Measurements from ENCODE around the gene MACF1. TPM values are rescaled to one million over a fixed set of nuclear protein-coding genes. Genes with fewer than 3 reads are reported as not detected.

The MACF1 gene
- total RNA-seq, 1 experiment from 2014 or later = 189 TPM

GRCh38 chr1:39170731-39171667 lies 33.5 kb upstream of the MACF1 start:
- CTCF ChIA-PET = interaction anchor here (0.6 to 0.9 kb wide), 2 partner anchors 21 to 207 kb away, joined by 3 read pairs; no protein-coding TSS in a partner anchor
- H3K36me3 ChIP-seq (ENCODE audit: low read depth) = no peaks in the 10 kb centered on the region

DNA sequence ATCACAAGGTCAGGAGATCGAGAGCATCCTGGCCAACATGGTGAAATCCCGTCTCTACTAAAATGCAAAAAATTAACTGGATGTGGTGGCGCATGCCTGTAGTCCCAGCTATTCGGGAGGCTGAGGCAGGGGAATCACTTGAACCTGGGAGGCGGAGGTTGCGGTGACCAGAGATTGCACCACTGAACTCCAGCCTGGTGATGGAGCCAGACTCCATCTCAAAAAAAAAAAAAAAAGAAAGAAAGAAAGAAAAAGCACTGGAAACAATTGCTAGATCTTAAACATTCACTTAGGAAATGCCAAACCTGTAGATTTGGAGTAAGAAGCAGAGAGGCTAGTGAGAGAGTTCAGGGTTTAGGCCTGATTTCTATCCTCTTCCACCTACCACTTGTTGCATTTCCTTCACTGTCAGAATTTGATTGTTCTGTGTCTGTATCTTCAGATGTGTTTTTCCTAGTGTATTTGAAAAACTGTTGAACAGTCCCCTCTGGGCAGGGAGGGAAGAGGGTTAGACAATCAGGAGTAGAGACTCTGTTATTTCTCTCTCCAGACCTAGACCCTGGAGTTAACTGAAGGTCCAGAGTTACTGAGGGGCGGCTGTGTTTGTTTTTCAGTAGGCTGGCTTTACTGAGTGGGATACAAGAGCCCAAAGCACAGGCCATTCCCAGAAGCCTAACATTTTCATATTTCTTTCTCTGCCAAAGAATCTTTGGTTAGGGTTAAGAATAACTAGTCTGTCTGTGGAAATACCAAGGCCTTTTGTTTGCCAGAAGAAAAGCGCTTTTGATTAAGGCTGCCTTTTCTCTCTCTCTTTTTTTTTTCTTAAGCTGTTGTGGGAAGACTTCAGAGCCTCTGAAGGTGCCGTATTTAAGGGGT lies 31.1 kb upstream of the MACF1 start:
- Histone ChIP-seq H3K4me2 (no peak overlapping the region), H3K9me3 (ENCODE audit: insufficient read depth, low read depth) (no peaks in the 10 kb centered on the region), H3K4me3 (no peak overlapping the region), H3K79me2 (ENCODE audit: low read depth) (peaks cover 23% of the 10 kb centered on the region), H3K4me1 (replicated peaks; ENCODE audit: insufficient read depth) (peaks cover 15% of the 10 kb centered on the region), H3K27ac (no peak overlapping the region), H4K20me1 (ENCODE audit: insufficient read depth) (no peaks in the 10 kb centered on the region), H3K36me3 (ENCODE audit: low read depth) (no peaks in the 10 kb centered on the region), H3F3A (ENCODE audit: insufficient read depth, low read depth) (peaks cover 8% of the 10 kb centered on the region), H3K27me3 (ENCODE audit: insufficient read depth, low read depth) (no peaks in the 10 kb centered on the region), H3K9me2 (ENCODE audit: insufficient read depth) (no peaks in the 10 kb centered on the region), H2AFZ (no peak overlapping the region)
- no peak for TF ChIP-seq EZH2 (IDR thresholded peaks at IDR 0.05; ENCODE audit: low read depth)
- TF ChIP-seq, protein P1, sequence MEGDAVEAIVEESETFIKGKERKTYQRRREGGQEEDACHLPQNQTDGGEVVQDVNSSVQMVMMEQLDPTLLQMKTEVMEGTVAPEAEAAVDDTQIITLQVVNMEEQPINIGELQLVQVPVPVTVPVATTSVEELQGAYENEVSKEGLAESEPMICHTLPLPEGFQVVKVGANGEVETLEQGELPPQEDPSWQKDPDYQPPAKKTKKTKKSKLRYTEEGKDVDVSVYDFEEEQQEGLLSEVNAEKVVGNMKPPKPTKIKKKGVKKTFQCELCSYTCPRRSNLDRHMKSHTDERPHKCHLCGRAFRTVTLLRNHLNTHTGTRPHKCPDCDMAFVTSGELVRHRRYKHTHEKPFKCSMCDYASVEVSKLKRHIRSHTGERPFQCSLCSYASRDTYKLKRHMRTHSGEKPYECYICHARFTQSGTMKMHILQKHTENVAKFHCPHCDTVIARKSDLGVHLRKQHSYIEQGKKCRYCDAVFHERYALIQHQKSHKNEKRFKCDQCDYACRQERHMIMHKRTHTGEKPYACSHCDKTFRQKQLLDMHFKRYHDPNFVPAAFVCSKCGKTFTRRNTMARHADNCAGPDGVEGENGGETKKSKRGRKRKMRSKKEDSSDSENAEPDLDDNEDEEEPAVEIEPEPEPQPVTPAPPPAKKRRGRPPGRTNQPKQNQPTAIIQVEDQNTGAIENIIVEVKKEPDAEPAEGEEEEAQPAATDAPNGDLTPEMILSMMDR (conservative IDR thresholded peaks at IDR 0.05) = no peak
- CTCF ChIA-PET = interaction anchor here (0.6 kb wide), 1 partner anchor 16 kb away, joined by 10 read pairs; no protein-coding TSS in a partner anchor
- DNase-seq = no peak
- BruUV-seq (replicated peaks) = no TSS peak
- intact Hi-C loops (cut with micrococcal nuclease; ENCODE audit: unreplicated experiment) = no loop called here
- POLR2A ChIA-PET (ENCODE audit: unreplicated experiment) = no interaction called here

More at GRCh38 chr1:39170731-39171667, 33.5 kb upstream of the MACF1 start:
- H4K20me1 ChIP-seq (ENCODE audit: insufficient read depth) = no peaks in the 10 kb centered on the region
- no peaks in the 10 kb centered on the region for H3K27me3 ChIP-seq (ENCODE audit: insufficient read depth, low read depth)
- H3F3A ChIP-seq (ENCODE audit: insufficient read depth, low read depth) = peaks cover 8% of the 10 kb centered on the region; the same call in 1 of the 2 replicates
- no TSS peak for BruUV-seq (replicated peaks)
- peaks cover 14% of the 10 kb centered on the region for H3K4me1 ChIP-seq (replicated peaks; ENCODE audit: insufficient read depth)
- POLR2A ChIA-PET (ENCODE audit: unreplicated experiment) = interaction anchor here (0.7 to 0.9 kb wide), 2 partner anchors 9 to 39 kb away, joined by 5 to 11 read pairs; no protein-coding TSS in a partner anchor
- no peak for DNase-seq
- H3K4me2 ChIP-seq = no peak overlapping the region
- no peaks in the 10 kb centered on the region for H3K9me2 ChIP-seq (ENCODE audit: insufficient read depth)
- TF ChIP-seq, protein P1 (conservative IDR thresholded peaks at IDR 0.05) = no peak
- TF ChIP-seq EZH2 (IDR thresholded peaks at IDR 0.05; ENCODE audit: low read depth) = no peak
- H3K9me3 ChIP-seq (ENCODE audit: insufficient read depth, low read depth) = no peaks in the 10 kb centered on the region
- no peak overlapping the region for H3K4me3 ChIP-seq
- H3K79me2 ChIP-seq (ENCODE audit: low read depth) = peaks cover 21% of the 10 kb centered on the region
- H2AFZ ChIP-seq = no peak overlapping the region
- no peak overlapping the region for H3K27ac ChIP-seq
- intact Hi-C loops (cut with micrococcal nuclease; ENCODE audit: unreplicated experiment) = no loop called here

DNA sequence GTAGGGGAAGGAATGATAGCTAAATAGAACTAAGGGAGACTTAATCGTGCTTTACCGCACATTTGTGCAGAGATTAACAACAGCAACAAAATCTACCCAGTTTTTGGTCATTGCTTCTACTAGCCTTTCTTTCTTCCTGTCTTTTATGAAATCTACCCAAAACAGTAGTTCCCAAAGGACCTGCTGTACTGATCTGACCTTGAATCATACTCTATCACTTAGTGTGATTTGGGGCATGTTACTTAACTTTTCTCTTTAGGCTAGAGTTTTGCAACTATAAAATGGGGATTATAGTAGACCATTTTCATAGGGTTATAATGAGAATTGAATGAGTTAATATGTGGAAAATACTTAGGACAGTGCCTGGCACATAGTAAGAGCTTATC lies 30.5 kb upstream of the MACF1 start:
- H3F3A ChIP-seq (ENCODE audit: insufficient read depth, low read depth) = peaks cover 12% of the 10 kb centered on the region
- no peak overlapping the region for H3K4me2 ChIP-seq
- POLR2A ChIA-PET (ENCODE audit: unreplicated experiment) = no interaction called here
- no peak for DNase-seq
- H3K79me2 ChIP-seq (ENCODE audit: low read depth) = peaks cover 16% of the 10 kb centered on the region
- no peak overlapping the region for H3K4me3 ChIP-seq
- H3K36me3 ChIP-seq (ENCODE audit: low read depth) = no peaks in the 10 kb centered on the region
- no TSS peak for BruUV-seq (replicated peaks)
- no peaks in the 10 kb centered on the region for H3K9me2 ChIP-seq (ENCODE audit: insufficient read depth)
- H3K27ac ChIP-seq = no peak overlapping the region
- peaks cover 20% of the 10 kb centered on the region for H3K4me1 ChIP-seq (replicated peaks; ENCODE audit: insufficient read depth)
- no peaks in the 10 kb centered on the region for H3K9me3 ChIP-seq (ENCODE audit: insufficient read depth, low read depth)
- intact Hi-C loops (cut with micrococcal nuclease; ENCODE audit: unreplicated experiment) = no loop called here
- no peak overlapping the region for H2AFZ ChIP-seq
- no peaks in the 10 kb centered on the region for H4K20me1 ChIP-seq (ENCODE audit: insufficient read depth)
- TF ChIP-seq, protein P1 (conservative IDR thresholded peaks at IDR 0.05) = no peak
- no peak for TF ChIP-seq EZH2 (IDR thresholded peaks at IDR 0.05; ENCODE audit: low read depth)
- no peaks in the 10 kb centered on the region for H3K27me3 ChIP-seq (ENCODE audit: insufficient read depth, low read depth)
- CTCF ChIA-PET = no interaction called here

Measured in PC-9 (cell line).